Skin of body (tissue), 3 donors: ENCODE data around the gene NTN3. TPM values are rescaled to one million over a fixed set of nuclear protein-coding genes. Genes with fewer than 3 reads are reported as not detected.

Experiments used
- DNase-seq: peaks from one replicate; lab custom pipeline; 2025; lab: John Stamatoyannopoulos, UW
- small RNA-seq: library from RNA; depleted of rRNA; stranded (forward); fragments of <200 nt; gene quantifications from one replicate; pipeline ENCODE3, GENCODE V24; 2014; ENCODE audit warnings: low replicate concordance
- total RNA-seq: library from RNA; depleted of rRNA; stranded (reverse); fragments of >200 nt; gene quantifications from one replicate; pipeline ENCODE4 v1.2.3, GENCODE V29; 2014

NTN3 gene
- total RNA-seq, 1 donor from 2014 or later = 3.4 TPM

GRCh38 chr16:2513405-2514332 is 42.6 kb downstream of the NTN3 start, which contains the start of gene ATP6V0C:
Gene ATP6V0C, plus strand, starts transcription at chr16:2513952. Its CDS starts 152 bp downstream, at chr16:2514104.
- DNase-seq = peak; percentile 66

- DNase-seq = no peak
Observed at GRCh38 chr16:2514333-2515179, 43.5 kb downstream of the NTN3 start.

GRCh38 chr16:2515180-2515851 is 44.2 kb downstream of the NTN3 start:
- no peak for DNase-seq

GRCh38 chr16:2516391-2517240 is 45.5 kb downstream of the NTN3 start:
- DNase-seq = no peak

- DNase-seq = no peak
Observed at GRCh38 chr16:2517954-2518605, 47.0 kb downstream of the NTN3 start.

GRCh38 chr16:2518823-2519710 is 48.0 kb downstream of the NTN3 start:
- DNase-seq = no peak

GRCh38 chr16:2519711-2520080 is 48.6 kb downstream of the NTN3 start:
- no peak for DNase-seq

GRCh38 chr16:2520097-2520783 is 49.1 kb downstream of the NTN3 start, which contains the start of gene AMDHD2:
Gene AMDHD2, plus strand, starts transcription at chr16:2520371. Its CDS starts 88 bp downstream, at chr16:2520459.
- peak; percentile 86 for DNase-seq

GRCh38 chr16:2520784-2521531 is 49.9 kb downstream of the NTN3 start:
- no peak for DNase-seq

Small RNAs within 50 kb of the gene (small RNA-seq; reads per million reads assigned to genes)
- gene AC093525.1 (not detected), gene MIR6768 (not detected)

Other genes with a start within 250 kb of the NTN3 start
- 23.2 TPM for gene E4F1, start 247.7 kb upstream of the NTN3 start, total RNA-seq
- gene DNASE1L2, start 234.9 kb upstream of the NTN3 start, total RNA-seq = 17.3 TPM
- 24.3 TPM for gene ECI1, start 219.7 kb upstream of the NTN3 start, total RNA-seq
- 57.3 TPM for gene RNPS1, start 203.2 kb upstream of the NTN3 start, total RNA-seq
- 3.5 TPM for gene ABCA3, start 130.6 kb upstream of the NTN3 start, total RNA-seq
- 7.8 TPM for gene CCNF, start 41.9 kb upstream of the NTN3 start, total RNA-seq
- 3.4 TPM for gene TEDC2, start 11.2 kb upstream of the NTN3 start, total RNA-seq
- 8.8 TPM for gene TBC1D24, start 3.8 kb downstream of the NTN3 start, total RNA-seq
- 20.4 TPM for gene ATP6V0C, start 42.7 kb downstream of the NTN3 start, total RNA-seq
- gene AMDHD2, start 49.1 kb downstream of the NTN3 start, total RNA-seq = 15.6 TPM
- not detected for gene CEMP1, start 60.1 kb downstream of the NTN3 start, total RNA-seq
- gene PDPK1, start 66.7 kb downstream of the NTN3 start, total RNA-seq = 18.9 TPM
- 13.6 TPM for gene KCTD5, start 211.2 kb downstream of the NTN3 start, total RNA-seq
- 0.39 TPM for gene PRSS27, start 248.9 kb downstream of the NTN3 start, total RNA-seq